IMR-90 (cell line): ENCODE results near the gene SERPINA6. TPM values are rescaled to one million over a fixed set of nuclear protein-coding genes. Genes with fewer than 3 reads are reported as not detected.

Experiments
- ATAC-seq: fragments of 200-7000 bp; cut with Tn5 transposase; 2 replicates; pipeline ENCODE4 v1.9.1; 2020; ENCODE audit warnings: low read depth, mild to moderate bottlenecking, moderate library complexity
- BruUV-seq: library from RNA; stranded (reverse); fragments of 400-500 nt; replicated peaks from 2 replicates; lab custom pipeline; 2021; lab: Mats Ljungman, UMichigan
- CTCF ChIA-PET: fragments of 300-600 bp; formaldehyde crosslinking; extraction: SDS; loops from one replicate; lab custom pipeline; 2021; ENCODE audit warnings: antibody characterized with exemption; lab: Yijun Ruan, JAX
- POLR2A ChIA-PET: fragments of 300-600 bp; sonication (Branson Sonifier 250); formaldehyde crosslinking; loops from one replicate; lab custom pipeline; 2022; ENCODE audit warnings: antibody characterized with exemption; ENCODE audit not compliant: unreplicated experiment; lab: Charles Lee
- DNase-seq: peaks from one replicate; pipeline ENCODE4 v3.0.0; 2013
- H2AFZ ChIP-seq: replicated peaks from 2 replicates; pipeline ENCODE3; 2013; ENCODE audit warnings: low read length, mild to moderate bottlenecking; ENCODE audit not compliant: poor library complexity
- H2AK5ac ChIP-seq: 2 replicates; pipeline ENCODE4 v1.6.1; 2013; ENCODE audit warnings: low read depth, low read length, inconsistent platforms
- H2AK9ac ChIP-seq: replicated peaks from 2 replicates; pipeline ENCODE3; 2013; ENCODE audit warnings: mild to moderate bottlenecking, low read depth, low read length, moderate library complexity; ENCODE audit not compliant: poor library complexity
- H2BK120ac ChIP-seq: 2 replicates; pipeline ENCODE4 v1.6.1; 2013; ENCODE audit warnings: low read depth, low read length, inconsistent platforms
- H2BK15ac ChIP-seq: 3 replicates; pipeline ENCODE4 v1.6.1; 2013; ENCODE audit warnings: low read depth, low read length, inconsistent platforms
- H2BK20ac ChIP-seq: 2 replicates; pipeline ENCODE4 v1.6.1; 2013; ENCODE audit warnings: low read depth, mild to moderate bottlenecking, inconsistent platforms, low read length, moderate library complexity
- H2BK5ac ChIP-seq: 2 replicates; pipeline ENCODE4 v1.6.1; 2013; ENCODE audit warnings: mild to moderate bottlenecking, low read depth, low read length, inconsistent platforms; ENCODE audit not compliant: poor library complexity, severe bottlenecking
- H3K14ac ChIP-seq: replicated peaks from 2 replicates; pipeline ENCODE4 v1.6.1; 2013; ENCODE audit warnings: low read depth, low read length, inconsistent platforms
- H3K18ac ChIP-seq: 2 replicates; pipeline ENCODE4 v1.6.1; 2013; ENCODE audit warnings: low read depth, low read length, control low read depth
- H3K23ac ChIP-seq: 2 replicates; pipeline ENCODE4 v1.6.1; 2013; ENCODE audit warnings: low read depth, low read length, inconsistent platforms
- H3K27ac ChIP-seq: 2 replicates; pipeline ENCODE4 v1.5.1; 2013; ENCODE audit warnings: mild to moderate bottlenecking, control low read depth, low read length; ENCODE audit not compliant: insufficient read depth
- H3K27me3 ChIP-seq: 2 replicates; pipeline ENCODE4 v1.6.1; 2013; ENCODE audit warnings: low read length; ENCODE audit not compliant: control insufficient read depth, insufficient read depth
- H3K36me3 ChIP-seq: 2 replicates; pipeline ENCODE4 v1.6.1; 2013; ENCODE audit warnings: low read length, mixed read lengths; ENCODE audit not compliant: control insufficient read depth, insufficient read depth
- H3K4ac ChIP-seq: 2 replicates; pipeline ENCODE4 v1.6.1; 2013; ENCODE audit warnings: low read depth, low read length, inconsistent platforms
- H3K4me1 ChIP-seq: 2 replicates; pipeline ENCODE4 v1.6.1; 2013; ENCODE audit warnings: low read length, mixed read lengths; ENCODE audit not compliant: control insufficient read depth, insufficient read depth
- H3K4me2 ChIP-seq: 2 replicates; pipeline ENCODE4 v1.6.1; 2013; ENCODE audit warnings: low read depth, mild to moderate bottlenecking, control low read depth, low read length, moderate library complexity
- H3K4me3 ChIP-seq: 2 replicates; pipeline ENCODE4 v1.5.1; 2013; ENCODE audit warnings: low read depth, mild to moderate bottlenecking, control low read depth, low read length, moderate library complexity; ENCODE audit not compliant: insufficient read depth
- H3K56ac ChIP-seq: 2 replicates; pipeline ENCODE4 v1.6.1; 2013; ENCODE audit warnings: low read length, inconsistent platforms; ENCODE audit not compliant: insufficient read depth; ENCODE audit errors: extremely low read depth
- H3K79me1 ChIP-seq, 2 experiments: 2 replicates each; pipeline ENCODE4 v1.6.1; 2013; ENCODE audit warnings: low read length in 2 of 2, inconsistent platforms in 1 of 2, low read depth in 1 of 2
- H3K9ac ChIP-seq: 2 replicates; pipeline ENCODE4 v1.6.1; 2013; ENCODE audit warnings: low read depth, low read length, control low read depth
- H3K9me1 ChIP-seq: 2 replicates; pipeline ENCODE4 v1.6.1; 2013; ENCODE audit warnings: low read length, inconsistent platforms; ENCODE audit not compliant: insufficient read depth
- H3K9me3 ChIP-seq: 2 replicates; pipeline ENCODE4 v1.6.1; 2013; ENCODE audit warnings: low read length; ENCODE audit not compliant: control insufficient read depth, insufficient read depth
- H4K20me1 ChIP-seq: 2 replicates; pipeline ENCODE4 v1.6.1; 2013; ENCODE audit warnings: low read length, inconsistent platforms; ENCODE audit not compliant: insufficient read depth
- H4K5ac ChIP-seq: 2 replicates; pipeline ENCODE4 v1.6.1; 2013; ENCODE audit warnings: mild to moderate bottlenecking, low read depth, low read length, control low read depth
- H4K8ac ChIP-seq, 2 experiments: 2 replicates each; pipeline ENCODE4 v1.6.1; 2013; ENCODE audit warnings: low read depth in 2 of 2, low read length in 2 of 2, control low read depth in 1 of 2, inconsistent platforms in 1 of 2
- H4K91ac ChIP-seq: 2 replicates; pipeline ENCODE4 v1.6.1; 2013; ENCODE audit warnings: low read depth, low read length, inconsistent platforms; ENCODE audit not compliant: insufficient read depth
- BHLHE40 ChIP-seq: fragments of 150-350 bp; IDR thresholded peaks from 2 replicates; pipeline ENCODE4 v1.6.1; 2016; ENCODE audit warnings: mild to moderate bottlenecking, low read depth, low read length
- CHD1 ChIP-seq: IDR thresholded peaks from 2 replicates; pipeline ENCODE4 v1.6.1; 2012; ENCODE audit warnings: low read depth, low read length, improper control_type of control experiment
- CTCF ChIP-seq: conservative IDR thresholded peaks from 2 replicates; pipeline ENCODE4 v1.5.1; 2012; ENCODE audit warnings: mild to moderate bottlenecking, low read depth, low read length, improper control_type of control experiment
- NFE2L2 ChIP-seq: fragments of 150-350 bp; IDR thresholded peaks from 2 replicates; pipeline ENCODE4 v1.6.1; 2016; ENCODE audit warnings: low read depth, mild to moderate bottlenecking, low read length
- POLR2A ChIP-seq: IDR thresholded peaks from 2 replicates; pipeline ENCODE4 v1.6.1; 2012; ENCODE audit warnings: mild to moderate bottlenecking, low read depth, low read length
- RFX5 ChIP-seq: IDR thresholded peaks from 2 replicates; pipeline ENCODE4 v1.8.0; 2012; ENCODE audit warnings: low read depth, mild to moderate bottlenecking, low read length, moderate library complexity
- WGBS, 2 experiments: methylation state at CpG; one replicate each; pipeline versions ENCODE4 v1.1.5 to v1.1.7; 2013; ENCODE audit warnings: missing lambda C conversion rate in 2 of 2; ENCODE audit not compliant: insufficient read length in 1 of 2; ENCODE audit errors: extremely low coverage in 2 of 2; 5-methylcytosine and 5-hydroxymethylcytosine counted together
- dilution Hi-C: fragments of 300-500 bp; cut with HindIII; formaldehyde crosslinking; loops from one replicate; pipeline ENCODE4 v1.14.3; 2018; ENCODE audit warnings: low sequenced_read_pairs; ENCODE audit not compliant: unreplicated experiment
- in situ Hi-C: fragments of 300-500 bp; cut with MboI; formaldehyde crosslinking; loops from 3 replicates; pipeline ENCODE4 v1.14.3; 2019; ENCODE audit warnings: low sequenced_read_pairs, inconsistent platforms, mixed read lengths
- intact Hi-C: fragments of 100-400 bp; cut with micrococcal nuclease; formaldehyde crosslinking; loops from 2 replicates; pipeline ENCODE4 v1.10.0; 2022
- polyA plus RNA-seq, 3 experiments: library from polyadenylated mRNA; depleted of rRNA; stranded (reverse); fragments of >200 nt; gene quantifications; 2 replicates each; pipeline ENCODE4 v1.2.3, GENCODE V29; 2012; ENCODE audit warnings: low replicate concordance in 1 of 3
- total RNA-seq: library from RNA; depleted of rRNA; stranded (reverse); fragments of >200 nt; gene quantifications from 2 replicates; pipeline ENCODE4 v1.2.3, GENCODE V29; 2012

SERPINA6 gene
- total and polyA plus RNA-seq, 2 of the 4 experiments (the other 2 are of a cell fraction): not detected

GRCh38 chr14:94344389-94344788, 21.3 kb upstream of the SERPINA6 start (continued):
- no peak for TF ChIP-seq BHLHE40

- no peak overlapping the region for H3K18ac ChIP-seq
- 0 out of 2 replicates have a peak overlapping the region, but pooled peaks have one; percentile 24 for H4K91ac ChIP-seq
- H3K27ac ChIP-seq: no peak overlapping the region
- no peak overlapping the region for H2AK9ac ChIP-seq
- no peak overlapping the region for H3K56ac ChIP-seq
- intact Hi-C loops (loop anchor here (2.0 kb wide), 1 partner anchor 29 kb away; no protein-coding TSS in a partner anchor), dilution Hi-C loops (no loop called here), in situ Hi-C loops (no loop called here)
- POLR2A ChIA-PET: no interaction called here
- CTCF ChIA-PET: no interaction called here
- H4K5ac ChIP-seq: no peak overlapping the region
- H3K4me2 ChIP-seq: no peak overlapping the region
- no peaks in the 10 kb centered on the region for H3K9me3 ChIP-seq
- no peak overlapping the region for H2BK15ac ChIP-seq
- BruUV-seq: no TSS peak
- H3K4me3 ChIP-seq: no peak overlapping the region
- H3K9me1 ChIP-seq: peaks cover 14% of the 10 kb centered on the region
- TF ChIP-seq CTCF: no peak
- TF ChIP-seq NFE2L2: no peak
- TF ChIP-seq CHD1: no peak
- TF ChIP-seq RFX5: no peak
- TF ChIP-seq POLR2A: no peak
- H3K36me3 ChIP-seq: no peaks in the 10 kb centered on the region
- H3K79me1 ChIP-seq: no peaks in the 10 kb centered on the region
- H3K14ac ChIP-seq: no peak overlapping the region
- no peak overlapping the region for H3K23ac ChIP-seq
- H2BK5ac ChIP-seq: no peak overlapping the region
- DNase-seq (no peak), ATAC-seq (no peak)
- H2BK120ac ChIP-seq: no peak overlapping the region
- H3K9ac ChIP-seq: no peak overlapping the region
- H3K27me3 ChIP-seq: no peaks in the 10 kb centered on the region
- no CpG with 5 or more reads among the region's 8 CpGs for WGBS, 2 experiments
- H2AK5ac ChIP-seq: peak overlapping the region; percentile 87; the same call in 1 of the 2 replicates
- peak overlapping the region; percentile 52 for H2BK20ac ChIP-seq
- H3K4me1 ChIP-seq: peaks cover 8% of the 10 kb centered on the region
- no peak overlapping the region for H4K8ac ChIP-seq
- H3K4ac ChIP-seq: peak overlapping the region; percentile 35; the same call in 1 of the 2 replicates
- H4K20me1 ChIP-seq: no peaks in the 10 kb centered on the region
- peak overlapping the region; percentile 40 for H2AFZ ChIP-seq
Measured at GRCh38 chr14:94343238-94344005, 20.3 kb upstream of the SERPINA6 start.
